ENCODE measurements around the gene SLCO4C1. TPM values are rescaled to one million over a fixed set of nuclear protein-coding genes. Genes with fewer than 3 reads are reported as not detected.
A peak's percentile ranks its signal among the peaks of the same experiment; 100 is the strongest.

The SLCO4C1 gene
- total RNA-seq, 1 experiment from 2014 or later: 4.8 TPM

DNA sequence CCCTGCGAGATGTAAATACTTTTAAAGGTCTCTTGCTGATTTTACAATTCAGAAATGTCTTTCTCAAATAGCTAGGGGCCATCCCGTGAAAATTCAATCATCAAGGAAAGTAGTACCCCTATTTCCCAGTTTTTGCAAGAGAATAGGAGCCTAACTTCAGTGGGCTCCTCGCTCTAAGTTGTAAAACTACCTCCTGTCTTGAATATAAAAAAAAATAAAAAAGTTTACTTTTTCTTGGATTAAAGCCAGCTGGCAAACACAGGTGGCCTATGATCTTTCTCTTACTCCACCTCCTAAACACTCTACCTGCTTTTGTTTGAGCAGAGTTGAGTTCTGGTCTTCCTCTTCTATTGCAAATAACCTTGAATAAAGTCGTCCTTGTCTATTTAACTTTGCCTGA lies 79.4 kb downstream of the SLCO4C1 start:
- H3T11ph ChIP-seq (ENCODE audit: low read length): no peak overlapping the region
- Mint-ChIP-seq H3K27me3 (ENCODE audit: low read depth) (peaks cover 24% of the 10 kb centered on the region), H3K4me1 (peaks cover 17 to 21% of the 10 kb centered on the region in 2 experiments), H3K4me3 (peak overlapping the region in 1 of 2 experiments; percentile 29; a peak in 1 of 5 replicates), H3K27ac (peak overlapping the region in 1 of 3 experiments; percentile 58; a peak in 3 of 7 replicates), H3K9me3 (peaks cover 9 to 14% of the 10 kb centered on the region in 2 experiments), H3K36me3 (ENCODE audit: insufficient read depth in 1 of 3, low read depth in 3 of 3) (peaks cover 0 to 9% (median 6%) of the 10 kb centered on the region in 3 experiments; a peak in 5 of 7 replicates)
- H3K4me2 ChIP-seq (ENCODE audit: insufficient read depth, insufficient read length, low read length): no peak overlapping the region
- peaks cover 3% of the 10 kb centered on the region; the same call in 1 of the 2 replicates for H3K4me1 ChIP-seq (ENCODE audit: insufficient read depth, low read length)
- no peak overlapping the region for H2BK12ac ChIP-seq (ENCODE audit: insufficient read length, low read depth, low read length)
- WGBS (ENCODE audit: extremely low coverage, insufficient read length, low lambda C conversion rate): no CpG with 5 or more reads among the region's 4 CpGs
- no peak overlapping the region for H2AFZ ChIP-seq (ENCODE audit: low read length)
- H3K9me3 ChIP-seq (ENCODE audit: control insufficient read depth, low read depth, low read length): peaks cover 3% of the 10 kb centered on the region
- H2AK5ac ChIP-seq (ENCODE audit: insufficient read length, low read length): no peak overlapping the region
- H3K23me2 ChIP-seq (ENCODE audit: insufficient read length, low read depth, low read length, poor library complexity, severe bottlenecking): no peaks in the 10 kb centered on the region
- TF ChIP-seq, protein P1, sequence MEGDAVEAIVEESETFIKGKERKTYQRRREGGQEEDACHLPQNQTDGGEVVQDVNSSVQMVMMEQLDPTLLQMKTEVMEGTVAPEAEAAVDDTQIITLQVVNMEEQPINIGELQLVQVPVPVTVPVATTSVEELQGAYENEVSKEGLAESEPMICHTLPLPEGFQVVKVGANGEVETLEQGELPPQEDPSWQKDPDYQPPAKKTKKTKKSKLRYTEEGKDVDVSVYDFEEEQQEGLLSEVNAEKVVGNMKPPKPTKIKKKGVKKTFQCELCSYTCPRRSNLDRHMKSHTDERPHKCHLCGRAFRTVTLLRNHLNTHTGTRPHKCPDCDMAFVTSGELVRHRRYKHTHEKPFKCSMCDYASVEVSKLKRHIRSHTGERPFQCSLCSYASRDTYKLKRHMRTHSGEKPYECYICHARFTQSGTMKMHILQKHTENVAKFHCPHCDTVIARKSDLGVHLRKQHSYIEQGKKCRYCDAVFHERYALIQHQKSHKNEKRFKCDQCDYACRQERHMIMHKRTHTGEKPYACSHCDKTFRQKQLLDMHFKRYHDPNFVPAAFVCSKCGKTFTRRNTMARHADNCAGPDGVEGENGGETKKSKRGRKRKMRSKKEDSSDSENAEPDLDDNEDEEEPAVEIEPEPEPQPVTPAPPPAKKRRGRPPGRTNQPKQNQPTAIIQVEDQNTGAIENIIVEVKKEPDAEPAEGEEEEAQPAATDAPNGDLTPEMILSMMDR (conservative IDR thresholded peaks at IDR 0.05): no peak
- no peak overlapping the region for H4K91ac ChIP-seq (ENCODE audit: insufficient read length, low read depth, low read length)
- no peak for DNase-seq
- peaks cover 2% of the 10 kb centered on the region; the same call in 1 of the 2 replicates for H3K27me3 ChIP-seq (ENCODE audit: insufficient read depth, low read length)
- H4K5ac ChIP-seq (ENCODE audit: insufficient read length, low read depth, low read length): no peak overlapping the region
- H4K8ac ChIP-seq (replicated peaks; ENCODE audit: insufficient read length, low read depth, low read length): no peak overlapping the region
- H3K14ac ChIP-seq (ENCODE audit: insufficient read depth, low read length): no peak overlapping the region
- H3K18ac ChIP-seq (ENCODE audit: insufficient read length, low read depth, low read length): no peak overlapping the region
- no peaks in the 10 kb centered on the region for H3K79me1 ChIP-seq (ENCODE audit: insufficient read depth, low read depth, low read length, poor library complexity, severe bottlenecking)
- no peak overlapping the region for H3K9ac ChIP-seq (ENCODE audit: extremely low read depth, insufficient read length, low read length)
- no peak overlapping the region for H2BK20ac ChIP-seq (ENCODE audit: low read depth, low read length, poor library complexity, severe bottlenecking)
- no peak overlapping the region for H2BK15ac ChIP-seq (ENCODE audit: low read depth, low read length)
- no peak overlapping the region for H3K56ac ChIP-seq (ENCODE audit: insufficient read length, low read depth, low read length)
- no peak overlapping the region for H2BK5ac ChIP-seq (ENCODE audit: insufficient read length, low read length)
- H3K79me2 ChIP-seq (ENCODE audit: insufficient read depth, low read length): no peaks in the 10 kb centered on the region
- no peak overlapping the region for H3K27ac ChIP-seq (ENCODE audit: insufficient read length, low read depth, low read length)
- H2BK120ac ChIP-seq (ENCODE audit: low read depth, low read length, poor library complexity, severe bottlenecking): no peak overlapping the region
- no peak overlapping the region for H3K23ac ChIP-seq (ENCODE audit: insufficient read length, low read depth, low read length)
- H4K20me1 ChIP-seq (ENCODE audit: control insufficient read depth, insufficient read depth, insufficient read length): no peaks in the 10 kb centered on the region
- no peak overlapping the region for H3K4ac ChIP-seq (ENCODE audit: low read depth, low read length)
